GM10266 (cell line): ENCODE results near the gene RHBDD3.

ENCODE experiments used
- DNase-seq: peaks from one replicate; pipeline ENCODE4 v3.0.0; 2012; ENCODE audit errors: extremely low spot score
- TF ChIP-seq, protein P1 (sequence below): IDR thresholded peaks from 2 replicates; pipeline ENCODE4 v1.5.1; 2012; ENCODE audit warnings: mild to moderate bottlenecking, low read depth; ENCODE audit not compliant: control insufficient read depth, insufficient read depth; ENCODE audit errors: missing control alignments

The RHBDD3 gene

DNA sequence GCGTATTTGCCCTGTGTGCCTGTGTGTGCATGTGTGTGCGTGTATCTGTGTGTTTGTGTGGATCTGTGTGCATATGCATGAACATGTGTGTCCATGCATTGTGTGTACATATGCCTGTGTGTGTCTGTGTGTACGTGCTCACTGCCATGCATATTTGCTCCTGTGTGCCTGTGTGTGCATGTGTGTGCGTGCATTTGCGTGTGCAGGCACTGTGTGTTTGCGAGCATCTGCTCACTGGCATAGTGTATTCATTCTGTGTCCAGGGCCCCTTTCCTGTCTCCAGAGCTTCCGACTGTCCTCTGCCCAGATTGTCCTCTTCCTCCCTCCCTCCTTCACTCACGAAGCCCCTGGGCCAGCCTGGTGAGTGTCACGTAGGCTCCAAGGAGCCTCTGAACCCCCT lies 56.3 kb downstream of the RHBDD3 start:
- TF ChIP-seq, protein P1, sequence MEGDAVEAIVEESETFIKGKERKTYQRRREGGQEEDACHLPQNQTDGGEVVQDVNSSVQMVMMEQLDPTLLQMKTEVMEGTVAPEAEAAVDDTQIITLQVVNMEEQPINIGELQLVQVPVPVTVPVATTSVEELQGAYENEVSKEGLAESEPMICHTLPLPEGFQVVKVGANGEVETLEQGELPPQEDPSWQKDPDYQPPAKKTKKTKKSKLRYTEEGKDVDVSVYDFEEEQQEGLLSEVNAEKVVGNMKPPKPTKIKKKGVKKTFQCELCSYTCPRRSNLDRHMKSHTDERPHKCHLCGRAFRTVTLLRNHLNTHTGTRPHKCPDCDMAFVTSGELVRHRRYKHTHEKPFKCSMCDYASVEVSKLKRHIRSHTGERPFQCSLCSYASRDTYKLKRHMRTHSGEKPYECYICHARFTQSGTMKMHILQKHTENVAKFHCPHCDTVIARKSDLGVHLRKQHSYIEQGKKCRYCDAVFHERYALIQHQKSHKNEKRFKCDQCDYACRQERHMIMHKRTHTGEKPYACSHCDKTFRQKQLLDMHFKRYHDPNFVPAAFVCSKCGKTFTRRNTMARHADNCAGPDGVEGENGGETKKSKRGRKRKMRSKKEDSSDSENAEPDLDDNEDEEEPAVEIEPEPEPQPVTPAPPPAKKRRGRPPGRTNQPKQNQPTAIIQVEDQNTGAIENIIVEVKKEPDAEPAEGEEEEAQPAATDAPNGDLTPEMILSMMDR, result no peak
- DNase-seq, result no peak

- no peak for DNase-seq
- TF ChIP-seq, protein P1, result no peak
Observed at GRCh38 chr22:29211066-29211465, 56.7 kb downstream of the RHBDD3 start.
